Measurements from ENCODE around the gene OGDHL.
"Not testable (repeated sequence)": the region's sequence is repeated elsewhere in the genome, so short reads cannot be mapped to it uniquely, and the experiment has no call there.

OGDHL gene

GRCh38 chr10:49738616-49739360, 23.3 kb downstream of the OGDHL start:
- no peak for DNase-seq (ENCODE audit: low read depth)

GRCh38 chr10:49737474-49738201, 24.5 kb downstream of the OGDHL start:
- DNase-seq (ENCODE audit: low read depth), result no peak

- no peak for DNase-seq (ENCODE audit: low read depth)
Observed at GRCh38 chr10:49736564-49737113, 25.5 kb downstream of the OGDHL start.

- DNase-seq (ENCODE audit: low read depth), result no peak
Observed at GRCh38 chr10:49735848-49736563, 26.1 kb downstream of the OGDHL start.

- DNase-seq (ENCODE audit: low read depth), result no peak
Observed at GRCh38 chr10:49735161-49735560, 27.0 kb downstream of the OGDHL start.

- no peak for DNase-seq (ENCODE audit: low read depth)
Observed at GRCh38 chr10:49734676-49735075, 27.4 kb downstream of the OGDHL start.

GRCh38 chr10:49733866-49734265, 28.3 kb downstream of the OGDHL start:
- DNase-seq (ENCODE audit: low read depth), result no peak

GRCh38 chr10:49726593-49726992, 35.5 kb downstream of the OGDHL start:
- no peak for DNase-seq (ENCODE audit: low read depth)

- DNase-seq (ENCODE audit: low read depth), result not testable (repeated sequence)
Observed at GRCh38 chr10:49715157-49715556, 47.0 kb downstream of the OGDHL start.

GRCh38 chr10:49713266-49713665, 48.9 kb downstream of the OGDHL start:
- no peak for DNase-seq (ENCODE audit: low read depth)

GRCh38 chr10:49711481-49711880, 50.6 kb downstream of the OGDHL start:
- no peak for DNase-seq (ENCODE audit: low read depth)

GRCh38 chr10:49710966-49711365, 51.2 kb downstream of the OGDHL start:
- DNase-seq (ENCODE audit: low read depth), result no peak

GRCh38 chr10:49709934-49710333, 52.2 kb downstream of the OGDHL start:
- no peak for DNase-seq (ENCODE audit: low read depth)

GRCh38 chr10:49707585-49707984, 54.5 kb downstream of the OGDHL start:
- no peak for DNase-seq (ENCODE audit: low read depth)

GRCh38 chr10:49700997-49701396, 61.1 kb downstream of the OGDHL start:
- DNase-seq (ENCODE audit: low read depth), result no peak

GRCh38 chr10:49700211-49700610, 61.9 kb downstream of the OGDHL start:
- no peak for DNase-seq (ENCODE audit: low read depth)

GRCh38 chr10:49698679-49699078, 63.4 kb downstream of the OGDHL start:
- no peak for DNase-seq (ENCODE audit: low read depth)

GRCh38 chr10:49696311-49696710, 65.8 kb downstream of the OGDHL start:
- DNase-seq (ENCODE audit: low read depth), result no peak

- no peak for DNase-seq (ENCODE audit: low read depth)
Observed at GRCh38 chr10:49694466-49694865, 67.7 kb downstream of the OGDHL start.

- DNase-seq (ENCODE audit: low read depth), result no peak
Observed at GRCh38 chr10:49691588-49691987, 70.5 kb downstream of the OGDHL start.

- DNase-seq (ENCODE audit: low read depth), result no peak
Observed at GRCh38 chr10:49690698-49691356, 71.3 kb downstream of the OGDHL start.

- no peak for DNase-seq (ENCODE audit: low read depth)
Observed at GRCh38 chr10:49689882-49690510, 72.1 kb downstream of the OGDHL start.

All from stimulated activated CD8-positive, alpha-beta memory T cell treated with anti-CD3 and anti-CD28 coated beads, Interleukin-12 subunit alpha, Interleukin-12 subunit beta, amount 100 ng/mL, for 4 hours (primary cell).